SK-N-MC (cell line): Measurements from ENCODE around the gene MAP7.

Experiments
- DNase-seq: peaks from one replicate; pipeline ENCODE4 v3.0.0-alpha.2; 2011; ENCODE audit warnings: low read depth, low spot score
- H3K27ac ChIP-seq: fragments of 200-600 bp; sonication (generic); 2 replicates; pipeline ENCODE4 v1.5.1; 2016; ENCODE audit warnings: mixed run types
- H3K36me3 ChIP-seq: fragments of 200-600 bp; sonication (generic); 2 replicates; pipeline ENCODE4 v1.6.1; 2017; ENCODE audit warnings: antibody characterized with exemption, low read length, mixed read lengths; ENCODE audit not compliant: insufficient read depth
- H3K4me3 ChIP-seq: fragments of 200-600 bp; sonication (generic); 2 replicates; pipeline ENCODE4 v1.5.1; 2016
- H3K9ac ChIP-seq: fragments of 200-600 bp; sonication (generic); 2 replicates; pipeline ENCODE4 v1.8.0; 2017; ENCODE audit warnings: mixed run types, mixed read lengths; ENCODE audit not compliant: insufficient read length
- H3K9me3 ChIP-seq: fragments of 200-600 bp; sonication (generic); 2 replicates; pipeline ENCODE4 v1.6.1; 2017; ENCODE audit warnings: low read depth, mild to moderate bottlenecking, antibody characterized with exemption, low read length, moderate library complexity, mixed read lengths
- EZH2 ChIP-seq: fragments of 200-600 bp; sonication (generic); IDR thresholded peaks from one replicate; pipeline ENCODE4 v1.6.1; 2017; ENCODE audit warnings: antibody characterized with exemption
- FOXP2 ChIP-seq: optimal IDR thresholded peaks from 2 replicates; pipeline ENCODE3; 2011; ENCODE audit warnings: mild to moderate bottlenecking, moderate library complexity; ENCODE audit not compliant: insufficient read depth; ENCODE audit errors: extremely low read length, control extremely low read depth
- POLR2AphosphoS5 ChIP-seq: IDR thresholded peaks from 2 replicates; pipeline ENCODE4 v1.6.1; 2012; ENCODE audit warnings: mild to moderate bottlenecking, low read depth, low read length, borderline replicate concordance

Gene MAP7

GRCh38 chr6:136544326-136544725, 5.9 kb downstream of the MAP7 start:
- no peak for TF ChIP-seq POLR2AphosphoS5
- no peak for TF ChIP-seq EZH2
- no peak for TF ChIP-seq FOXP2
- no peaks in the 10 kb centered on the region for H3K9me3 ChIP-seq
- no peak for DNase-seq
- no peaks in the 10 kb centered on the region for H3K36me3 ChIP-seq
- no peak overlapping the region for H3K4me3 ChIP-seq
- H3K27ac ChIP-seq = no peak overlapping the region
- no peak overlapping the region for H3K9ac ChIP-seq

DNA sequence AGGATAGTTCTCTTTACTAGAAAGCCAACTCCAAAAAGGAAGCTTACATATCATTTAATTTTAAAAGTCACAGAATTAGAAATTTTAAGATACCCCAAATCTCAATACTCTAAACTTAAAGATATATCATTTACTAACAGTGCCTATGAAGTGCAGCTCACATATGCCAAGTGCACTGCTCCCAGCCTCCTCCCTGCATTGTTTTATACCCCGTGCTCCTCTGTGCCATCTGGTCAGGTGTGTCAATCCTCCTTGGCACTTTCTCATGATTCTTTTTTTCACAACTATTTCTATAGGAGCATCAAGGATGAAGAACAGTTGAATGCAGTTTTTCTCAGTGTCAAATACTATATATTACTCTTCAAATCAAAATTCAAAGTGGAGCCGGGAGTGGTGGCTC, 8.8 kb downstream of the MAP7 start:
- no peak for DNase-seq

DNA sequence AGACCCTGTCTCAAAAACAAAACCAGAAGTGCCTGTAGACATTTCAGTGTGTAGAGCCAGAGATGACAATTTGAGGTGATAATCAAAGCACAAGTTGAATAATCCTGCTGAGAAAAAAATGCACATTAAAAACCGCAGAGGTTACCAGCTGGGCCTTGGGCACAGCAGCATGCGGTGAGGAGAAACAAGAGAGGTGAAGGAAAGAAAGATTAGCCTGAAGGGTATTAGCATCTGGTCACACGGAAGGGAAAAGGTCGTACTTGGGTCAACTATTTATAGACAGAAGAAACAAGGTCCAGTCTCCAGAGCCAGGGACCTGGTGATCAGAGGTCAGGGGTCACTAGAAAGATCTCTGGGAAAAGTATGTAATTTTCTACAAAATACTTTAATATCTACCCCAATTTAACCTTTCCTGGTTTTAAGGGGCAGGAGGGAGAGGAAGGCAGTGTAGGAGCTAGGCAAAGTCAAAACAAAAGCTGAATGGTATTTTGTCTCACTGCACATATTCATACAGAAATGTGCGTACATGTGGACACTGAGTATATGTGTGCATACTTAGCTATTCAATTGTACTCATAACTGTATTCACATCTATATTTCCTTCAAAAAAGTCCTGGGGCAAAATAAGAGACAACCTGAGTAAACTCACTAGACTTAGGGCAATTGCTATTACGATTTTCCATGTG, 10.1 kb downstream of the MAP7 start:
- DNase-seq = no peak
- Histone ChIP-seq H3K4me3 (no peak overlapping the region), H3K9me3 (no peaks in the 10 kb centered on the region), H3K27ac (no peak overlapping the region), H3K36me3 (no peaks in the 10 kb centered on the region), H3K9ac (no peak overlapping the region)
- no peak for TF ChIP-seq FOXP2
- no peak for TF ChIP-seq POLR2AphosphoS5
- no peak for TF ChIP-seq EZH2

More for the DNA sequence above, 8.8 kb downstream of the MAP7 start:
- H3K4me3 ChIP-seq = no peak overlapping the region
- H3K36me3 ChIP-seq = no peaks in the 10 kb centered on the region
- no peak overlapping the region for H3K27ac ChIP-seq
- no peaks in the 10 kb centered on the region for H3K9me3 ChIP-seq
- no peak overlapping the region for H3K9ac ChIP-seq
- TF ChIP-seq FOXP2 (no peak), POLR2AphosphoS5 (no peak), EZH2 (no peak)

GRCh38 chr6:136538836-136539235, 11.4 kb downstream of the MAP7 start:
- DNase-seq = no peak
- H3K27ac ChIP-seq = no peak overlapping the region
- no peak overlapping the region for H3K9ac ChIP-seq
- no peaks in the 10 kb centered on the region for H3K36me3 ChIP-seq
- no peak overlapping the region for H3K4me3 ChIP-seq
- TF ChIP-seq EZH2 (no peak), FOXP2 (no peak), POLR2AphosphoS5 (no peak)
- no peaks in the 10 kb centered on the region for H3K9me3 ChIP-seq

GRCh38 chr6:136535880-136536650, 14.2 kb downstream of the MAP7 start:
- DNase-seq = no peak
- TF ChIP-seq POLR2AphosphoS5 (no peak), EZH2 (no peak), FOXP2 (no peak)
- H3K36me3 ChIP-seq = no peaks in the 10 kb centered on the region
- no peak overlapping the region for H3K27ac ChIP-seq
- H3K9ac ChIP-seq = no peak overlapping the region
- no peak overlapping the region for H3K4me3 ChIP-seq
- H3K9me3 ChIP-seq = no peaks in the 10 kb centered on the region

- Histone ChIP-seq H3K4me3 (no peak overlapping the region), H3K9ac (no peak overlapping the region), H3K27ac (no peak overlapping the region), H3K36me3 (no peaks in the 10 kb centered on the region), H3K9me3 (no peaks in the 10 kb centered on the region)
- no peak for TF ChIP-seq EZH2
- TF ChIP-seq FOXP2 = no peak
- TF ChIP-seq POLR2AphosphoS5 = no peak
- no peak for DNase-seq
Measured at GRCh38 chr6:136535017-136535765, 15.0 kb downstream of the MAP7 start.

GRCh38 chr6:136534268-136534667, 16.0 kb downstream of the MAP7 start:
- Histone ChIP-seq H3K4me3 (no peak overlapping the region), H3K9ac (no peak overlapping the region), H3K36me3 (no peaks in the 10 kb centered on the region), H3K9me3 (no peaks in the 10 kb centered on the region), H3K27ac (no peak overlapping the region)
- TF ChIP-seq FOXP2 = no peak
- TF ChIP-seq POLR2AphosphoS5 = no peak
- no peak for TF ChIP-seq EZH2
- DNase-seq = no peak

DNA sequence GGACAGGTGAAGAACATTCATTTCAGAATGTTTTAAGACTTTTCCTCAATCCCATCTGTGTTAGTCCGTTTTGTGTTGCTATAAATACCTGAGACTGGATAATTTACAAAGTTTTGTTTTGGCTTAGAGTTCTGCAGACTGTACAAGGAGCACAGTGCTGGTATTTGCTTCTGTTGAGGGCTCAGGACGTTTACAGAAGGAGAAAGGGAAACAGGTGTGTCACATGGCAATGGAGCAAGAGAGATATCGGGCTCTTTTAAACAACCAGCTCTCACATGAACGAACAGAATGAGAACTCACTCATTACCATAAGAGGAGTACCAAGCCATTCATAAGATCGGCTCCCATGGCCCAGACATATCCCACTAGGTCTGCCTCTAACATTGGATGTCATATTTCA, 16.7 kb downstream of the MAP7 start:
- TF ChIP-seq EZH2 (no peak), POLR2AphosphoS5 (no peak), FOXP2 (no peak)
- Histone ChIP-seq H3K27ac (no peak overlapping the region), H3K9ac (no peak overlapping the region)

More for the DNA sequence above, 16.7 kb downstream of the MAP7 start:
- Histone ChIP-seq H3K4me3 (no peak overlapping the region), H3K9me3 (no peaks in the 10 kb centered on the region), H3K36me3 (no peaks in the 10 kb centered on the region)
- DNase-seq = no peak
